GM23248 (cell line): ENCODE measurements around the gene NR3C1.

Experiments
- EZH2 ChIP-seq: fragments of 200-600 bp; sonication (generic); IDR thresholded peaks from 2 replicates; pipeline ENCODE4 v1.6.1; 2018; ENCODE audit warnings: antibody characterized with exemption, mild to moderate bottlenecking; ENCODE audit not compliant: insufficient read depth, poor library complexity, severe bottlenecking
- EZH2phosphoT487 ChIP-seq: fragments of 200-600 bp; sonication (generic); IDR thresholded peaks from 2 replicates; pipeline ENCODE4 v1.6.1; 2018; ENCODE audit warnings: antibody characterized with exemption, moderate library complexity, mild to moderate bottlenecking, low read depth; ENCODE audit not compliant: insufficient read depth

- TF ChIP-seq EZH2phosphoT487 (no peak), EZH2 (no peak)
Measured at GRCh38 chr5:143427122-143427735, 23.7 kb upstream of the NR3C1 start.
